ENCODE results near the gene RXRG. TPM values are rescaled to one million over a fixed set of nuclear protein-coding genes. Genes with fewer than 3 reads are reported as not detected.

RXRG gene
- total RNA-seq, 1 experiment from 2014 or later: not detected

DNA sequence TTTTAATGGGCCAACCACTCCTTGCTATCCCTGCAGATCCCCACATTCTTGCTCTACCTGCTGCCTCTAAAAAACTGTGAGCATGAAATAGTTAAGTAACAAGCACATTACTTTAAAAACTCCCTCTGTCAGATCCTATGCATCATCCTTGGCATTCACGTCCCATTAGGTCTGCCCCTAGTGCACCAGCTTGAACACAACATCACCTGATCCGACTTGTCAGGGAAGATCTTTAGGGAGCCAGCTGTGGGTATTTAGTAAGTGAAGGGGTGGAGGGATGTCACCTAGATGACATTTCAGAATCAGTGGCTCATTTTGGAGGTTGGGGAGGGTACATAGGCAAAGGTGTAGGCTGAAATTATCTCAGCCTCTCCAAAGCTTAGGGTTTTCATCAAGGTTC is 33.5 kb downstream of the RXRG start:
- no peak overlapping the region for H3K9ac ChIP-seq (ENCODE audit: extremely low read depth, insufficient read length, low read length)
- no peaks in the 10 kb centered on the region for H3K9me3 Mint-ChIP-seq

More for the DNA sequence above, 33.5 kb downstream of the RXRG start:
- Histone ChIP-seq H3T11ph (ENCODE audit: low read length) (no peak overlapping the region), H4K20me1 (ENCODE audit: control insufficient read depth, insufficient read depth, insufficient read length) (no peaks in the 10 kb centered on the region), H4K91ac (ENCODE audit: insufficient read length, low read depth, low read length) (no peak overlapping the region), H2AK5ac (ENCODE audit: insufficient read length, low read length) (no peak overlapping the region), H3K27ac (ENCODE audit: insufficient read length, low read depth, low read length) (no peak overlapping the region), H2BK12ac (ENCODE audit: insufficient read length, low read depth, low read length) (no peak overlapping the region), H3K79me2 (ENCODE audit: insufficient read depth, low read length) (no peaks in the 10 kb centered on the region), H2BK15ac (ENCODE audit: low read depth, low read length) (no peak overlapping the region), H3K14ac (ENCODE audit: insufficient read depth, low read length) (no peak overlapping the region), H3K27me3 (ENCODE audit: insufficient read depth, low read length) (no peaks in the 10 kb centered on the region), H2AFZ (ENCODE audit: low read length) (no peak overlapping the region), H3K4me1 (ENCODE audit: insufficient read depth, low read length) (no peaks in the 10 kb centered on the region), H3K56ac (ENCODE audit: insufficient read length, low read depth, low read length) (no peak overlapping the region), H3K23me2 (ENCODE audit: insufficient read length, low read depth, low read length, poor library complexity, severe bottlenecking) (no peaks in the 10 kb centered on the region), H3K18ac (ENCODE audit: insufficient read length, low read depth, low read length) (no peak overlapping the region), H2BK120ac (ENCODE audit: low read depth, low read length, poor library complexity, severe bottlenecking) (no peak overlapping the region), H3K79me1 (ENCODE audit: insufficient read depth, low read depth, low read length, poor library complexity, severe bottlenecking) (no peaks in the 10 kb centered on the region), H3K4ac (ENCODE audit: low read depth, low read length) (no peak overlapping the region), H3K23ac (ENCODE audit: insufficient read length, low read depth, low read length) (no peak overlapping the region), H3K9me3 (ENCODE audit: control insufficient read depth, low read depth, low read length) (no peaks in the 10 kb centered on the region), H2BK20ac (ENCODE audit: low read depth, low read length, poor library complexity, severe bottlenecking) (no peak overlapping the region), H2BK5ac (ENCODE audit: insufficient read length, low read length) (no peak overlapping the region), H4K8ac (replicated peaks; ENCODE audit: insufficient read length, low read depth, low read length) (no peak overlapping the region), H3K4me2 (ENCODE audit: insufficient read depth, insufficient read length, low read length) (no peak overlapping the region), H4K5ac (ENCODE audit: insufficient read length, low read depth, low read length) (no peak overlapping the region)
- peaks cover 12% of the 10 kb centered on the region for H3K27me3 Mint-ChIP-seq (ENCODE audit: low read depth)
- no peaks in the 10 kb centered on the region for H3K4me1 Mint-ChIP-seq
- no peaks in the 10 kb centered on the region for H3K36me3 Mint-ChIP-seq (ENCODE audit: insufficient read depth in 1 of 3, low read depth in 3 of 3)
- no CpG with 5 or more reads among the region's 2 CpGs for WGBS (ENCODE audit: extremely low coverage, insufficient read length, low lambda C conversion rate)
- TF ChIP-seq, protein P1, sequence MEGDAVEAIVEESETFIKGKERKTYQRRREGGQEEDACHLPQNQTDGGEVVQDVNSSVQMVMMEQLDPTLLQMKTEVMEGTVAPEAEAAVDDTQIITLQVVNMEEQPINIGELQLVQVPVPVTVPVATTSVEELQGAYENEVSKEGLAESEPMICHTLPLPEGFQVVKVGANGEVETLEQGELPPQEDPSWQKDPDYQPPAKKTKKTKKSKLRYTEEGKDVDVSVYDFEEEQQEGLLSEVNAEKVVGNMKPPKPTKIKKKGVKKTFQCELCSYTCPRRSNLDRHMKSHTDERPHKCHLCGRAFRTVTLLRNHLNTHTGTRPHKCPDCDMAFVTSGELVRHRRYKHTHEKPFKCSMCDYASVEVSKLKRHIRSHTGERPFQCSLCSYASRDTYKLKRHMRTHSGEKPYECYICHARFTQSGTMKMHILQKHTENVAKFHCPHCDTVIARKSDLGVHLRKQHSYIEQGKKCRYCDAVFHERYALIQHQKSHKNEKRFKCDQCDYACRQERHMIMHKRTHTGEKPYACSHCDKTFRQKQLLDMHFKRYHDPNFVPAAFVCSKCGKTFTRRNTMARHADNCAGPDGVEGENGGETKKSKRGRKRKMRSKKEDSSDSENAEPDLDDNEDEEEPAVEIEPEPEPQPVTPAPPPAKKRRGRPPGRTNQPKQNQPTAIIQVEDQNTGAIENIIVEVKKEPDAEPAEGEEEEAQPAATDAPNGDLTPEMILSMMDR (conservative IDR thresholded peaks at IDR 0.05): no peak
- no peak for DNase-seq
- no peak overlapping the region for H3K4me3 Mint-ChIP-seq
- H3K27ac Mint-ChIP-seq: no peak overlapping the region

Measured in H9 (cell line).